SKM-1 treated with dmso at 0.1 percent for 144 hours (cell line): ENCODE results near the gene GOLGA6L2.
"Not testable (repeated sequence)": the region's sequence is repeated elsewhere in the genome, so short reads cannot be mapped to it uniquely, and the experiment has no call there.

ENCODE experiments used
- DNase-seq: peaks from one replicate; lab custom pipeline; 2025; ENCODE audit not compliant: unreplicated experiment; lab: John Stamatoyannopoulos, UW

Gene GOLGA6L2

GRCh38 chr15:23425327-23425726 is 21.7 kb downstream of the GOLGA6L2 start:
- DNase-seq = not testable (repeated sequence)

GRCh38 chr15:23424111-23424904 is 22.7 kb downstream of the GOLGA6L2 start:
- no peak for DNase-seq

- DNase-seq = no peak
Measured at GRCh38 chr15:23422946-23423708, 23.9 kb downstream of the GOLGA6L2 start.

- no peak for DNase-seq
Measured at GRCh38 chr15:23422099-23422945, 24.7 kb downstream of the GOLGA6L2 start.

- DNase-seq = no peak
Measured at GRCh38 chr15:23420806-23421575, 26.1 kb downstream of the GOLGA6L2 start.

- no peak for DNase-seq
Measured at GRCh38 chr15:23416349-23417276, 30.4 kb downstream of the GOLGA6L2 start.

- not testable (repeated sequence) for DNase-seq
Measured at GRCh38 chr15:23415866-23416265, 31.2 kb downstream of the GOLGA6L2 start.

GRCh38 chr15:23415321-23415865 is 31.6 kb downstream of the GOLGA6L2 start:
- no peak for DNase-seq

- not testable (repeated sequence) for DNase-seq
Measured at GRCh38 chr15:23412881-23413600, 34.0 kb downstream of the GOLGA6L2 start.

- DNase-seq = no peak
Measured at GRCh38 chr15:23411841-23412240, 35.2 kb downstream of the GOLGA6L2 start.

GRCh38 chr15:23403550-23403949 is 43.5 kb downstream of the GOLGA6L2 start:
- DNase-seq = no peak

- DNase-seq = no peak
Measured at GRCh38 chr15:23402544-23402943, 44.5 kb downstream of the GOLGA6L2 start.

GRCh38 chr15:23402140-23402539 is 44.9 kb downstream of the GOLGA6L2 start:
- DNase-seq = no peak

- DNase-seq = no peak
Measured at GRCh38 chr15:23401627-23402026, 45.4 kb downstream of the GOLGA6L2 start.

- DNase-seq = not testable (repeated sequence)
Measured at GRCh38 chr15:23399207-23399606, 47.8 kb downstream of the GOLGA6L2 start.

GRCh38 chr15:23398357-23398756 is 48.7 kb downstream of the GOLGA6L2 start:
- DNase-seq = not testable (repeated sequence)

GRCh38 chr15:23397779-23398178 is 49.3 kb downstream of the GOLGA6L2 start:
- DNase-seq = no peak

- no peak for DNase-seq
Measured at GRCh38 chr15:23395832-23396231, 51.2 kb downstream of the GOLGA6L2 start.
